HG02973 (cell line): ENCODE results near the gene SLC28A3.
"Not testable (repeated sequence)": the region's sequence is repeated elsewhere in the genome, so short reads cannot be mapped to it uniquely, and the experiment has no call there.

Source experiments
- ATAC-seq: cut with Tn5 transposase; IDR thresholded peaks from one replicate; pipeline ENCODE4 v1.9.1; 2021; ENCODE audit warnings: moderate library complexity; ENCODE audit not compliant: unreplicated experiment

SLC28A3 gene, protein sequence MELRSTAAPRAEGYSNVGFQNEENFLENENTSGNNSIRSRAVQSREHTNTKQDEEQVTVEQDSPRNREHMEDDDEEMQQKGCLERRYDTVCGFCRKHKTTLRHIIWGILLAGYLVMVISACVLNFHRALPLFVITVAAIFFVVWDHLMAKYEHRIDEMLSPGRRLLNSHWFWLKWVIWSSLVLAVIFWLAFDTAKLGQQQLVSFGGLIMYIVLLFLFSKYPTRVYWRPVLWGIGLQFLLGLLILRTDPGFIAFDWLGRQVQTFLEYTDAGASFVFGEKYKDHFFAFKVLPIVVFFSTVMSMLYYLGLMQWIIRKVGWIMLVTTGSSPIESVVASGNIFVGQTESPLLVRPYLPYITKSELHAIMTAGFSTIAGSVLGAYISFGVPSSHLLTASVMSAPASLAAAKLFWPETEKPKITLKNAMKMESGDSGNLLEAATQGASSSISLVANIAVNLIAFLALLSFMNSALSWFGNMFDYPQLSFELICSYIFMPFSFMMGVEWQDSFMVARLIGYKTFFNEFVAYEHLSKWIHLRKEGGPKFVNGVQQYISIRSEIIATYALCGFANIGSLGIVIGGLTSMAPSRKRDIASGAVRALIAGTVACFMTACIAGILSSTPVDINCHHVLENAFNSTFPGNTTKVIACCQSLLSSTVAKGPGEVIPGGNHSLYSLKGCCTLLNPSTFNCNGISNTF

DNA sequence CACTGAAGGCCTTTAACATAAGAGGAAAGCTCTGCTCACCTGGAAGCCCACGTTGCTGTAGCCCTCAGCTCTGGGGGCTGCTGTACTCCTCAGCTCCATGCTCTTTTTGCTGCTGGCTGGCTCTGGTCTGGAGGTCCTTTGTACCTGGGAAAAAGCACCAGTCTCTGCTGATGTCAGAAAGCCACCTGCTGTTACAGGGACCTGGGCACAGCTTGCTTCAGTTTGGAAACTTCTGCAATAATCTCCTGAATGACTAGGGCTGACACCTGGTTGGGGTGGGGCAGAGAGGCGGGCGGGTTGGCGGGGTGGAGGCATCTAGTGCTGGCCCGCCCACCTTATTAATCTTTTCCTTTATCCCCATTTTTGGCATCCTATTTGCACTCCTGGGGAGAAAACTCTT, at the start of gene SLC28A3:
SLC28A3 (minus strand) TSS at position 224 of the 400 bp plus-strand sequence; CDS start at position 99, 125 bp downstream.
- no peak for ATAC-seq

DNA sequence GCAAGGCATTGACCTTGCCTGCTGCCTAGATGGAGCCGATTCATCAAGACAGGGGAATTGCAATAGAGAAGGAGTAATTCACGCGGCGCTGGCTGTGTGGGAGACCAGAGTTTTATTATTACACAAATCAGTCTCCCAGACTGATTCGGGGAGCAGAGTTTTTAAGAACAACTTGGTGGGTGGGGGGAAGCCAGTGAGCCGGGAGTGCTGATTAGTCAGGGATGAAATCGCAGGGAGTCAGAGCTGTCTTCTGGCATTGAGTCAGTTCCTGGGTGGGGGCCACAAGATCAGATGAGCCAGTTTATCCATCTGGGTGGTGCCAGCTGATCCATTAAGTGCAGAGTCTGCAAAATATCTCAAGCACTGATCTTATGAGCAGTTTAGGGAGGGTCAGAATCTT, 49.7 kb upstream of the SLC28A3 start:
- not testable (repeated sequence) for ATAC-seq

GRCh38 chr9:84387821-84388220, 47.3 kb upstream of the SLC28A3 start:
- no peak for ATAC-seq

- no peak for ATAC-seq
Measured at GRCh38 chr9:84386753-84387152, 46.2 kb upstream of the SLC28A3 start.

DNA sequence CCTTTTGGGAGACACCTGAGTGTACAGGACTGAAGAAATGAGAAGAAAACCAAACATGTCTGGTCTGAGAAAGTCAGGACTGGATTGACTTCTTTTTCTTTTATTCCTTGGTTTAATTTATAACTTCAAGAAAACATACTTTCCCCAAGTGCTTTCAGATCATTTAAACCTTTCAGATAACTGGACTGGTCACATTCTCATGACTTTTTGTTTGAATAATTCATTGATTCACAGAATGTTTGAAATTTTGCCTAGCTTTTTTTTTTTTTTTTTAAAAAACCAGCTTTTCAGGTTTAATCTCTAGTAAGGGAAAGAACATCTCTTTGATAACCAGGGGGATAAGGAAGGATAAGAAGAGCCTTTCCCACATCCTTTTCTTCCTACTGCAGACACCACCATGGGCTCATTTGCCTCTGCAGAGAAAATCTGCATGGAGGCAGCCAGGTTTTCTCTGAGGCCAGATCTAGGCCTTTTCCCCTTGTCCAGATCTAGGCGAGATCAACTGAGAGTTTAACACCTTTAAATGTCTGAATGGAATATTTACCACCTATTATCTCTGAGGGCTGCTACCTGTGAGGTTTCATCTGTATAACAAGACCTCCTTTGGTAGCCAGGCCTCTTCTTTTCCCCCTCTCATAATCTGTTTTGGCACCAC, 45.0 kb upstream of the SLC28A3 start:
- ATAC-seq, result no peak

- no peak for ATAC-seq
Measured at GRCh38 chr9:84384617-84385016, 44.1 kb upstream of the SLC28A3 start.

DNA sequence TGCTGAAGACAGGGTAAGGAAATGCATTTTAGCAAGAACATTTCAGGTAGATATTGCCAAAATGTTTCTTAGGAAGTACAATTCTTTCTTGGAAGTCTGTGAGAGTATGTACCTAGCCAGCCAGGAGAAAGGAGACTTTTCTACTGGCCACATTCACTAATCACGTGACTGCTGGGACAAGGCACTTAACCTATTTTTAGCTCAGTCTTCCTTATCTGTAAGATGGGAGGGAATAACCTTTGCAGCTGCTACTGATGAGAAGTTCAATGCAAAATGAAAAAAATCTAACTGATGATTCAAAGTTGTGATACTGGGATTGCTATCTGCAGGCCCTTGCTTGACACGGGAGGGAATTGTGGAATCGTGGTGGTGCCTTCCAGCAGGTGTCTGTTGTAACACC, 42.6 kb upstream of the SLC28A3 start:
- no peak for ATAC-seq

GRCh38 chr9:84382720-84383119, 42.2 kb upstream of the SLC28A3 start:
- ATAC-seq, result no peak

- ATAC-seq, result no peak
Measured at GRCh38 chr9:84381508-84381907, 41.0 kb upstream of the SLC28A3 start.

DNA sequence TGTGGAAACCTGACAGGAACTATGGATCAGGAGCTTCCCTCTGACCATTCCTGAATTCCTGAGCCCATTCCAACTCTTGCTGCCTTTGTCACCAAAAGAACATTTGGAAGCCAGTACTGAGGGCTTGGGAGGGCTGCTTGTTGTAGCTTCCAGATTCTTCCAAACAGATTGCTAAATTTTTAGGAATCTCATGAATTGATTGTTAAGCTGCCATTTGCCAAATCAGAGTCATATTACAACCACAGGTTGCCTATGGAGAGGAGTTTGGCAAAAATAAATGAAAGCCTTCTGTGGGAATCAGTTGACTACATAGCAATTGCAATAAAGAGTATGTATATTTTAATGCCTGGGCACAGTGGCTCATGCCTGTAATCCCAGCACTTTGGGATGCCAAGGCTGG, 39.2 kb upstream of the SLC28A3 start:
- no peak for ATAC-seq

- ATAC-seq, result no peak
Measured at GRCh38 chr9:84375954-84376353, 35.4 kb upstream of the SLC28A3 start.

DNA sequence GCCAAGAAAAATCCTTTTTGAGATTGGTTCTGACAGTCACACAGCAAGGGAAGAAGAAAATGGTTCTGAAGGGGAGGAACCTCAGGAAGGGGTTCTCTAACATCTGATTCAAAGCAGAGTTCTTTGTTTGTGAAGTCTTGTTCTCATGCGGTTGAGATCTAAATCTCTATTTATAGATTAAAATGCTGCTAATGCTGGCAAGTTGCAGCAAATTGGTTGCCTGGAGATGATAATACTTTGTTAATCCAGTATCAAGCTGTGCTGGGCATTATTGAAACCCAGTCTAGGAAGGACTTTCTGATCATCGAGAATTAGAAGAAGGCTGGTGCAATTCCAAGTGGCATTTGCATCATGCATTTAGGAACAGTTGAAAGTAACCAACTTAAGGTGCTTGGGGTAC, 34.0 kb upstream of the SLC28A3 start:
- no peak for ATAC-seq

DNA sequence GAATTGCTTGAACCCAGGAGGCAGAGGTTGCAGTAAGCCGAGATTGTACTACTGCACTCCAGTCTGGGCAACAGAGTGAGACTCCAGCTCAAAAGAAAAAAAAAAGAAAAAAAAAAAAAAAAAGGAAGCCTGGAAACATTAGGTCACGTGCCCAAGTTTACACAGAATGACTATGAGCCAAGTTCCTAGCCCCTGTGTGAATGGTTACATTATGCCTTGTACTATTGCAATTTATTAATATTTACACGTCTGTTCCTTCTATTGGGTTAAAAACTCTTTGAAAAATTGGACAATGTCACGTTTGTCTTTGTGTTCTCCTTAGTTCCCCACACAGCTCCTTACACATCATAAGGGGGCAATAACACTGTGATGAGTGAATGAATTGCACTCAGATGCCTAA, 33.5 kb upstream of the SLC28A3 start:
- no peak for ATAC-seq

DNA sequence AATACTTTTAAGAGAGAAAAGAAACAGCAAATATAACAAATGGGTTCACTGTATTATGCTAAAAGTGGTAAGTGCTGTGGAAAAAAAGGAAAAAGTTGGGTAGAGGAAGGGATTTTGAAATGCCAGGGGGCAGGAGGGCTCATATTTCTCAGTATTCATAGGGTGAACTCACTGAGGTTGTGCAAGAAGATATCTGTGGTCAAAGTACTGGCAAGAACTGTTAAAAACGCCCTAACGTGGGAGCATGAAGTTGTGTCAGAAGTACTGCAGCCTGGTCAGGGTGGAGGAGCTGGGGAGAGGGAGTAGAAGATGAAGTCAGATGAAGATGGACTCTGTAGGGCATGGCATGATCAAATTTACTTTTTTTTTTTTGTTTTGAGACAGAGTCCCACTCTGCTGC, 31.2 kb upstream of the SLC28A3 start:
- no peak for ATAC-seq

- no peak for ATAC-seq
Measured at GRCh38 chr9:84368601-84369000, 28.0 kb upstream of the SLC28A3 start.

DNA sequence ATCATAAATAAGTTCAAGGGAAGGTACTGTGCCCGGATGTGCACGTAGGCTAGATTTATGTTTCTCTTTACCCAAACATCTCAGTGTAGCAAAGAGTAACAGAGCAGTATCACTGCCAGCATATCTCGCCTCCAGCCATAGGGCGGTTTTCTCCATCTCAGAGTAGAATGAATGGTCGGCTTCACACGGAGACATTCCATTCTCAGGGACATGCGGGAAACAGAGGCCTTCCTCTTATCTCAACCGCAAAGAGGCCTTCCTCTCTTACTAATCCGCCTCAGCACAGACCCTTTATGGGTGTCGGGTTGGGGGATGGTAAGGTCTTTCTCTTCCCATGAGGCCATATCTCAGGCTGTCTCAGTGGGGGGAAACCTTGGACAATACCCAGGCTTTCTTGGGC, 27.2 kb upstream of the SLC28A3 start:
- ATAC-seq, result not testable (repeated sequence)

- ATAC-seq, result no peak
Measured at GRCh38 chr9:84366683-84367082, 26.1 kb upstream of the SLC28A3 start.

- ATAC-seq, result not testable (repeated sequence)
Measured at GRCh38 chr9:84364894-84365490, 24.4 kb upstream of the SLC28A3 start.

DNA sequence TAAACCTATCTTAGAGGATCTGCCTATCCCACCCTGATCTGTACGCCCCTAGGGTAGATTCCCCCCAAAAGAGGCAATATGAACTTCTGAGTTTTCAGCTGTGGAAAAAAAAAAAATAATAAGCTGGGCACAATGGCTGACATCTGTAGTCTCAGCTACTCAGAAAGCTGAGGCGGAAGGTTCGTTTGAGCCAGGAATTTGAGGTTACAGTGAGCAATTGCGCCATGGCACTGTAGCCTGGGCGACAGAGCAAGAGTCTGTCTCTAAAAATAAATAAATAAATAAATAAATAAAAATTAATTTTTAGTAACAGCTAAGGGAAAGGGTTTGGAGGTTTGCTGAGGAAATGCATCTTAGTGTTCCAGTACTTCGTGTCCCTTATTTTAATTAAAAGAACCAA, 21.1 kb upstream of the SLC28A3 start:
- ATAC-seq, result no peak

DNA sequence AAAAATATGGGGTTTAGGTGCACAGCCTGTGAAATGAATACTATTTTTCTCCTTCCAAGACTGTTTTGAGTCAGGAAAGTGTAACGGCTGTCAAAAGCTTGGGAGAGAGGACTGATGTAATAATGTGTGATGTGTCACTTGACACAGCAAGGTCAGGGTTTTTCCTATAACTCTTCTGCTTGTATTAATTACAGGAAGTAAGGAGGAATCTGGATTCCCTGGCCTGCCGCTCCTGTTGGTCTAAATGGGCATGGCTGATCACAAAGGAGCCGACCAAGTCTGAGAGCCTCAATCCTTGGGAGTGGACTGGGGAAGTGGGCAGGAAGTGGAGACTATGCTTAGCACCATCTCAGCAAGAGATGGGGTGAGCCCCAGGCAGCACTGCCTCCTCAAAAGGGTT, 16.7 kb upstream of the SLC28A3 start:
- no peak for ATAC-seq

DNA sequence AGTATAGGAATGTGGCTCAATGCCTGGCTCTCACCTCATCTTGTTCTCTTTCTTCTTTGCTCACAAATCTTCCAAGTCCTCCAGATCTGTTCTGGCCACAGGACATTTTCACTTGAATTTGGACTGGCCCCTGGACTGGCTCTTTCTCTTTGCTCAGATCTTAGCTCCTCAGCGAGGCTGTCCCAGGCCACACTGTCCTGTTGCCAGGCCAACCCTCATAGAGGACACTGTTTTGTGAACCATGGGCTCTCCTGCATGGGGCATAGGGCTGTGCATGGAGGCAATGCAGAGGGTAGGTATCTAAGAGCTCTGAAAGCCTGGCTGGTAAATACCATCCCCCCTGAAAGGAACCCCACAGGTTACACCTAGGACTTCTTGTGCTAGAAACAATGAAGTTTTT, 13.5 kb upstream of the SLC28A3 start:
- no peak for ATAC-seq
